GM21825 (cell line): ENCODE data around the gene ITPK1.

Experiments
- ATAC-seq: cut with Tn5 transposase; IDR thresholded peaks from one replicate; pipeline ENCODE4 v1.9.1; 2021; ENCODE audit warnings: mild to moderate bottlenecking, moderate library complexity; ENCODE audit not compliant: unreplicated experiment

Gene ITPK1

DNA sequence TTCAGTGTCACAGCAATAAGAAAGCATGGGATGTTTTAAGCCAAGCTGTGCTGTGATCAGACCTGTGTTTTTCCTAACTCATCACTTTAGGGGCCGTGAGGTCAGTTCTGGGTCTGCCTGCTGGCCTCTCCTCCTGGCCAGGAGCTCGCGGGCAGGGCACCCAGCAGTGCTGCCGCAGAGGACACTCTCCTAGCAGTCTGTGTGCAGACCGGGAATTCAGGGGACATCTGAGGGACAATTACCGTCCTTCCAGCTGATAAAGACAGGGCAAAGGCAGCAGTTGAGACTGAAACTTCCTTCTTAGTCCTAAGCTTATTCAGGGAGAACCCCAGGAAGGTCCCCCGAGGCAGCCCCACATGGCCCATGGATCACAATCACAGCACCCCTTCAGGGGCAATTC is 103.2 kb downstream of the ITPK1 start:
- no peak for ATAC-seq

DNA sequence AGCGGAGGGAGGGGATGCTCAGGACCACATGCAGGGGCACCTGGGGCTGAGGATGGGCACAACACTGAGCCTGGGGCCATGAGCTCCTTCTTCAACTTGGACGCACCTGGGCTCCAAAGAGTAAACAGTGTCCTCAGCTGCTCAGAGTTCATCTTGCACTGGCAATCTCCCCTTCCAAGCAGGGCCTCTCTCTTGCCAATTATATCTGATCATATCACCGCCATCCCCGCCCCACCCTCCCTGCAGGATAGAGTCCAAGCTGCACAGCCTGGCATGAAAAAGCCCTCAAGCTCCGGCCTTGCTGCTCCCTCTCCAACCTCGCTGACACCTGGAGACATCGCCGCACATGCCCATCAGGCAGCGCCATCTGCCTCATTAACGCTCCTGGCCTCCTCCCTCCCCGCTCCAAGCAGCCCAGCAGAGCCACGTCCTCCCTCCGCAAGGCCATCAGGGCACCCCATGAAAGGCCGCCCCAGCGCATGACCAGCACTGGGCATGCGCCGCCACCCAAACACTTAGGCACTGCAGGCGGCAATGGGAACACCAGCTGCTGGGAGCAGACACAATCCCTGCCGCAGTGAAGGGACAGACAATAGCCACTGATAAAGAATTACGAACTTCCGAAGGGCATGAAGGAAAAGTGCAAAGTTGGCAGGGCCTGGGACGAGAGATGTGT is 103.9 kb downstream of the ITPK1 start:
- no peak for ATAC-seq

DNA sequence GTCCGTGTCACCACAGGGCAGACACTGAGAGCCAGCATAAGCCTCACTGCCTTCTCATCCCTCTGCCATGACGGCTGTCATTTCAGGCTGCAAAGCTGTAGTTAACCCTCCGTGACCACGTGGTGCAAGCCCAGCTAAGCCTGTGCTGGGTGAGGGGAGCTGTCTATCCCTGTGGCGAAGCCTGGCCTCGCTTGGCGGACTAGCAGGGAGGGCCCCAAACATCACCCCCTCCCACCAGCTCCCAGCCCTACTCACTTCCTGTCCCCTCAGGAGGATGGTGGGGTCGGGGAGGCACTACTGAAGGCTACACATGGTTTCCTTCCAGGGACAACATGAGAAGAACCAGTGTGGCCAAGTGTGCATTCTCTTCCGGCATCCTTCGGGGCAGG is 104.6 kb downstream of the ITPK1 start:
- no peak for ATAC-seq

DNA sequence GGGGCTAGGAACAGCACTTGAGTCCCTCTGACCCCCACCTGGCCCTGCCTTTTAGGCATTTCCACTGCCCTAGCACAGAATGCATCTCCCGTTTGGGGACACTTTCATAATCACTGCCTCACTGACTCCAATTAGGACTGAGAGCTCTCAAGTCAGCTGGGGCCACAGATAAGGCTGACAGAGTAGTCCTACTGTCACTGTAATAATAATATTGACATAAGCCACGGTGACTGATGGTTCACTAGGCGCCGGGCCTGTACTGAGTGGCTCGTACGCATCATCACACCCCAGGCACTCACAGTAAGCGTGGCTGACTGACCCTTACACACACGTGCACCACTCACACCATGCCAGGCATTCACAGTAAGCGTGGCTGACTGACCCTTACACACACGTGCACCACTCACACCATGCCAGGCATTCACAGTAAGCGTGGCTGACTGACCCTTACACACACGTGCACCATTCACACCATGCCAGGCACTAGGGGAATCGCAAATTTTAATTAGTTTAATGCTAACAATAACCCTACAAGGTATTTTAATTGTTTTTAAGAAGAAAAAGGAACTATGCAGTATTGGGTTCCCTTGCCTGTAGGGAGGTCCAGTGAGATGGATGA is 105.1 kb downstream of the ITPK1 start:
- ATAC-seq: no peak

DNA sequence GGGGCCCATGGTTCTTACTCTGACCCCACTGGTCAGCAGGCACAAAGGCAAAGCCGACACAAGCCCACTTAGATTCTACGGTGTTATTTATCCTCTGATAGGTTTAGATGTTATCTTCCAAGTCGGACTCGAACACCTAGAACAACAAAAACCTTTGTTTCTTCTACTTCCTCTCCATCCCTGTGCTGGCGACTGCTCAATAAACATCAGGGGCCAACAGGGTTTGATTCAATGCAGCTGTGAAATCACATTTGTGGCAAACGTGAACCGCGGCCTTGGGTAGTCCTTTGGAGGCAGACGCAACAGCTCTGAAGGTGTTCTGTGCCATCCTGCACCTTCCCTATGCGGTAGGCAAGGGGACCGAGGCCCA is 105.6 kb downstream of the ITPK1 start:
- ATAC-seq: no peak

DNA sequence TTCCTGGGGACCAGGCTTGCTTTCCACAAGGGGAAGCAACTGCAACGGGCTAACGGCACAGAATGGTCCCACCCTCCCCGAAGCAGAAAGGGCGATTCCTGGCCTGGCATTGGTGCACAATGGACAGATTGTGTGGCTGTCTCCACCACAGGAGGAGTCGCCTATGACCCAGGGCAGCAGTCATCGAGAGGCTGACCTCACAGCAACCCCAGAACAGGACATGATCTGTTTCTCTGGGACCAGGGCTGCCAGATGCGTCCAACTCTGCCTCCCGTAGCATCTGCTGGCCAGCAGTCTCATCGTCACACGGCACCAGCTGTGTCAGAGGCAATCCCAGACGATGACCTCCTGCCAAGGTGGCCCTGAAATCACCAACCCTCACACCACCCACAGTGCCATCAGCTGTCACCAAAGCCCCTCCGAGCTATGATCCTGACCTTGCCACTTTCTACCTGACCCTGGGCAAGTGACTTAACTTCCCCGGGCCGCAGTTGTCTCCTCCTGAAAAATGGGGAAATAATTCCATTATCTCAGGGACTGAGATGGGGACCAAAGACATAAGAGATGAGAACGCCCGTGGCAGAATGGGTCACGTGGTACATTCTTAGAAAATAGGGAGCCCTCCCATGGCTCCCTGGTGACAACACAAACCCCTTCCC is 106.1 kb downstream of the ITPK1 start:
- ATAC-seq: no peak

DNA sequence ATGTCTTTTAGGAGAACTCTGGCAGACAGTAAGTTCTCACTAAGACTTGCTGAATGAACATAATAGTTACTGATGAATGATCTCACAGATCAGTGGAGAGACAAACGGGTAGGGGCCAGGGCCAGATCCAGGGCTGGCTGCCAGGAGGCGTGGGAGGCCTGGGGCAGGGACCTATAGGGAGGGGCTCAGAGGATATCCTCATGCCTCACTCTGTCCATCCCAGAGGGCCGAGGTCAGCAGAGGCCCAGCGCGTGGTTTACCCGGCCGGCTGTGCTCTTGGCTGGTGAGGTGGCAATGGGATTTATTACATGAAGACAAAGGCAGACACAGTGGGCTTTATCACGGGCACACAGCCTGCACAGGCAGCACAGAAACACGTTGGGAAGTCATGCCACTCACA is 107.3 kb downstream of the ITPK1 start:
- ATAC-seq: no peak

DNA sequence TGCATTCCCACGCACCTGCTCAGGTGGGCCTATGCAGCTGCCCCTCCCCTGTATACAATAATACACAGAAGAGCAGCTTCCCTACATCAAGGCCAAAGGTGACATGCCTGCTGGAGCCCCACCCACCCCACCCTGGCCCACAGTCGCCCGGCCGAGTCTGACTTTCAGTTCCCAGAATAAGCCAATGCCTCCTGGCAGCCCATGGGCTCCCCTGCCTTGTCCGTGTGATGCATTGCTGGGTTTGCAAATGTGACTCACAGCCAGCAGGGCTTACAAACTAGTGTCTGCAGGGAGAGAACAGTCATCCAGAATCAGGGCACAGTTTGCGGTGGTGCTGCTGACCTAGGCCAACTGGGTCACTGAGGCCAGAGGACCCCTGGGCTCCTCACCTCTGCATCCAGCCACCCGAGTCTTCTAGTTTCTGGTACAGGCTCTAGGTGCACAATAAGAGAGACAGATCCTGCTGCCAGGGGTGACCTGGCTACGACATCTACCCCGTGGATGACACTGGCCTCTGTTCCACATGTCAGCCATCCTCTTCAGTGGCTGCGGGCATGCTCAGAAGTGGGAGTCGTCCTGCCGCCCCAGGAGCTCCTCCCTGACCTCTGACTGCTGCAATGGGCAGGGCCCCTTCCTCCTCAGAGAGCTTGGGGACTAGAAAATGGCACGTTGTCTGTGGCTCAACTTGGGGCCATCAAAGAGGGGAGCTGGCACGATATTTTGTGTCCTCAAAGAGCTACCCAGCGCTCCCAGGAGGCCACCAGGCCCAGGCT is 108.3 kb downstream of the ITPK1 start:
- no peak for ATAC-seq

DNA sequence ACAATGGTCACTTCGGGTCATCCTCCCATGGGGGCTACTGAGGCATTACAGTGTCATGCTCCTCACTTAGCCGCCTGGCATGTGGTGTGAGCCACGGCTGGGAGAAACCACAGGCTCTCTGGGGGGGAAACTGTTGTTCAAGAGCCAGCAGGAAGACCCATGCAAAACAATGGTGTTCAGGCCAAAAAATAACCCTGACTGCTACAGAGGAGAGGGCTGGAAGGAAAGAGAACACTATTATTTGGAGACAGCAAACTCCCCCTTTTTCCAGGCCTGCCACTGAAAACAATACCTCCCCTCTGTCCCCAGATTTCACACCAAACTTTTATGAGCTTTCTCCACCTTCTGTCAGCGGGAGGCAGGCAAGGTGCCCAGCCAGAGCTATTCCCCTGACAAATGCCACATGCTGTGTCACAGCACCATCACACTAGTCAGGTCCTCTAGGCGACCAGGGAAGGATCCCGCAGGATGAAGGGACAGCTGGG is 109.1 kb downstream of the ITPK1 start:
- ATAC-seq: no peak

DNA sequence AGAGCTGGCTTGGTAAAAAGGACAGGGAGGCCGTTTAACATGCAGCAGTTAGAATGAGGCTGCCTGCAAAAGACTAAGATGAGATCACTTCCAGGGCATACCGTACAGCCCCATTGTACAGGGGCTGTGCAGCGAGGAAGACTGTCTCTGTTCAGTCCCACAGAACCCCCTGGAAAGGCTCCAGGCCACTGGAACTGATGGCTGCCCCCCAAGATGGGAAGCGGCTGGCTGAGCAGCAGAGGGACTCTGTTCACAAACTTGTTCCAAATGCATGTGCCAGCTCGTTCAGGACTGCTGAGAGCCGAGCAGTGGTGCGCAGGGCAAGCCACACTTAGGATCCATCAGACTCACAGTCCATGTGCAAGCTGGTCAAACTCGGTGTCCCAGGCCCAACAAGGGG is 109.9 kb downstream of the ITPK1 start:
- ATAC-seq: no peak

DNA sequence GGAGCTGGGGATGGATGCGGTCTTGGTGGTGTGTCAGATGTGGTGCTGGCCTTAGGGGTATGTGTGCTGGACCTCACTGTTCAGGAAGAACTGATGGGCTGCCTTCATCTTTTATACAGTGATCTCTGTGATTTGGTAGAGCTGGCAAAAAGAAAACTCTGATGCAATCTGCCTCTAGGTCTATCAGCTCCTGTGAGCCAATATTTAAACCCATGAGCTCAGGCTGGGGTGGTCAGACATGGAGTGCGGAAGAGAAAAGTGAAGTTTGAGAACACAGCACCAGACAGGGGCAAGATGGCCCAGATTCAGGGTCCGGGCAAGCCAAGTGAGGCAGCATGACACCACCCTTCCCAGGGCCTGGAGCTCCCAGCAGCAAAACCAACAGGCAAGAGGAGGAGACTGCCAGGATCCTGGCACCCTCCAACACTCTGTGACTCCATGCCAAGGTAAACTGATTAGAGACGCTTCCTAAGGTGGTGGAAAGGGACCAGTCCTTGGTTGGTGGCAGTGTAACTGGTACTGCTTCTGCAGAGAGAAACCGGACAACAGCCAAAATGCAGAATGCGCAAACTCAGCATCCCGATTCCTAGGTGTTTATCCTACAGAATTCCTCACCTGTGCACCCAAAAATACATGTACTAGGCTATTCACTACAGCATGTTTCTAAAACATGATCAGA is 110.5 kb downstream of the ITPK1 start:
- no peak for ATAC-seq

DNA sequence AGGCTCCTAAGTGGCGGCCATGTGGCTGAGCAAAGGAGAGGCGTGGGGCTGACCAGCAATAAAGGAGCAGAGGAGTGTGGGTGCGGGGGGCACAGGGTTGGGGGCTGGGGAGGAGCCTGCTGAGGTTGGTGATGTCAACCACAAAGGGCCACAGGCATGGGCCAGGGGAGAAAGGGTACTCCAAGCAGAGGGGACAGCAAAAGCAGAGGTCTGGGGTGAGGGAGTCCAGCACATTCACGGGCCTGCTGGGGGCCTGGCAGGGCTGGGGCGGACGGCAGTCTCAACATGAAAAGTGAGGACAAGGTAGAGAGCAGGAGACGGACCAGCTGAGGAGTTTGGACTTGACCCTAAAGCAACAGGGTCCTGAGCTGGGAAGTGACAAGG is 111.0 kb downstream of the ITPK1 start:
- no peak for ATAC-seq

DNA sequence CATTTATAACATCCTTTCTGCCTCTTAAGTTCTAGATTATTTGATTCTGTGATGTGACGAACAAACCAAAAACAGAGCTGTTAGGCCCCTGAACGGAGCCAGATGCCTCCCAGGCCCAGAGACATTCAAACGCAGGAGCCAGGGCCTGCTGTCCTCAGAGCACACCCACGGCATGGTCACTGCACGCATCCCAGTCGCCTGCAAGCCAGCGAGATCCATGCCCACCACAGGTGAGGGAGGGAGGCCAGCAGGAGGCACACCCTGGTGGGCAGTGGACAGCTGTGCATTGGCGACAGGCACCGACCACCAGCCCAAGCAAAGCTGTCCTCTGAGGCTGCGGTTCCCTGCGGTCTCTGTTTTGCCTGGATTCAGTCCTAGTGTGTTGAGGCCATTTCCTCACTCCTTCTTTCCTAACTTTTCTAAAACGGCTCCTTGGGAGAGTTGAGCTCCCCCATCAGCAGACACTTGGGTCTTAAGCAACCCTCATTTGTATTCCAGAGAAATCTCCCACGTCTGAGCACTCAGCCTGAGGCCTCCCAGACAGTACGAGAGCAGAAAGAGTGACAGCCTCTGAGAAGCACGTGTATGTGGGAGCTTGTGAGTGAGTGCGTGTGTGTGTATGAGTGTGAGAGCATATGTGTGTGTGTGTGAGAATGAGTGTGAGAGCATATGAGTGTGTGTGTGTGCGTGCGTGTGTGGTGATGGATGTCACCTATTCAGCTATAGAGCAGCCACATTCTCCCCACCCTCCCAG is 111.6 kb downstream of the ITPK1 start:
- no peak for ATAC-seq

DNA sequence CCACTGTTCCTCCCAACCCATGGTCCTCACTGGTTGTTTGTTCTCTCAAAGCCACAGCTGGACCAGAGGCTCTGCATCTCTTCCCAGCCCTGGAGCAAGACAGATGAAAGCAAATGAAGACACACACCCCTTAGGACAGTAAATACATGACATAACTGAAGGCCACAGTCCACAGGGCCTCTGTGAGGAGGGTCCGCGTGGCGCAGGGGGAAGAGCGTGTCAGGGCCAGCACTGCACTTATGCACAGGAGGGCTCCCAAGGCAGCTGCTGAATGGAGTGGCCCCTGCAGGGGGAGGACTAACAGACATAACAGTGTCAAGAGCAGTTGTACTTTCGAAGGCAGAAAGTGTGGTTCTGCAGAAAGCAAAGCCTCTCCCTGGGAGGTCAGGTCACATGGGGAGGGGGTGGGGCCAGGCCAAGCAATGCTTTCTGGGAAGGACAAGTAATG is 112.8 kb downstream of the ITPK1 start:
- no peak for ATAC-seq

DNA sequence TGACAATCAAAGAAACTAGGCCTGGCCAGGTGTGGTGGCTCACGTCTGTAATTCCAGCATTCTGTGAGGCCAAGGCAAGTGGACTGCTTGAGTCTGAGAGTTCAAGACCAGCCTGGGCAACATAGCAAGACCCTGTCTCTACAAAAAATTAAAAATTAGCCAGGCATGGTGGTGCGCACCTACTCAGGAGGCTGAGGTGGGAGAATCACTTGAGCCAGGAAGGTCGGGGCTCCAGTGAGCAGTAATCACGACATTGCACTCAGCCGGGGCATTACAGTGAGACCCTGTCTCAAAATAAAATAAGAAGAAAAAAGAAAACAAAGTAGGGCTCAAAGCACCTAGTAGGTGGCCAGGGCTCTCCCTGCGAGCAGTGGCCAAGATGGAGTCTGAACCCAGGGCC is 113.7 kb downstream of the ITPK1 start:
- no peak for ATAC-seq

DNA sequence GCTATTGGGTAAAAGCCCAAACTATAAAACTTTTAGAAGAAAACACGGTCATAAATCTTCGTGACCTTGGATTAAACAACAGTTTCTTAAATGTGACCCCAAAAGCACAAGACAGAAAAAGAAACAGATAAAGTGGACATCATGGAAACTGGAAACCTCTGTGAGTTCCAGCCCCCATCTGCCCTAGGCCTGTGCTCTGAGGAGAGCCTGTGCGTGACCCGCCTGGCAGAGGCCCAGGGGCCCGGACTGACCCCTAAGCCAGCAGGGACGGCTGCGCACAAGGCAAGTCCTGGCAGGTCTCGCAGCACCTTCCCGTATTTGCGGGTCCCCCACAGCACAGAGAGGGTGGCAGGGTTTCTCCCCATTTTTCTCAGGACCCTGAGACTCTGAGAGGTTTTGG is 116.8 kb downstream of the ITPK1 start:
- no peak for ATAC-seq

DNA sequence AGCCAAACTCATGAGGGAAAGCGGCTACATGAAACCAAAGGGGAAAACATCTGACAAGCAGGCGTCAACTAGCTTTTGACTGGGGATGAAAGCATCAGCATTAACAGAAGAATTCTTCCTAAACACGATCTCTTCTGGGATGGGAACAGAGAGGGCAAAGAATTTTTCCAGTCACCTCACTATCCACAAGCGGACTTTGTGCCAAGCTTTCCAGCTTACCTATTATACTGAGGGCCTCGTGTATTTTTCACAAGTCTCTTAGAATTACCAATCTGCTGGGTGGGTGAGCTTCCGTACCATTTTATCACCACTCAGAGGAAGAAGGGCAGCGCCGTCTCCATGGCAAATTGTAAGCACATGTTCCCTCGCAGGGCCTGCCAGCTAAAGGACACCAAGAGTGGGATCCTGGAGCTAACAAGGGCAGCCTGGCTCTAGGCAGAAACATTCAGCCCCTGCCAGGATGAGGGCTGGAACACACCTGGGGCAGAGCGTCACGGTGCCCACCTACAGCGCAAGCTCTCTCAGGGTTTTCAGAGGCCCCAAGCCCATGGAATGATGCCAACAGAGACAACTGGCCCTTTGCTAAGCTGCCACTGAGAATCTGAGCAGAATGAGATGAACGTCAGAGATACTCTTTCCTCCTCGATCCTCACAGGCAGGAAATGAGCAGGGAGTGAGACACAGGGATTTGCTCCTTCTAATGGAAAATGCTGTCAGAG is 118.2 kb downstream of the ITPK1 start:
- no peak for ATAC-seq

DNA sequence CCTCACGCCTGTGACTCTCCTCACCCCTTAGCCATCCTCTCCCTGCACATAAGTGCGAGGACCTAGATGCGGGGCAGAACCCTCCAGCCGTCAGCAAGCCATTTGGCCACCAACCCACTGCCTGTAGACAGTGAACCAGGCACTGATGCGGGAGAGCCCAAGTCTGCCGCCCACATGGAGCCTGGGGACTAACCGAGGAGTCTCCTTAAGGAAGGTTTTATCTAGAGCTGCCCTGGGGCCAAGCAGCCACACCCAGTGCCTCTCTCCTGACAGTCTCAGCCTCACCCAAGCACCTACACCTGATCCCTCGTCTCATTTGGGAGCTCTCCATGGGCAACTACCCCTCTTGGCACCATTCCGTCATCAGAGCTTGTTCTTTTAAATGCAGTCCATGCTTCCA is 120.1 kb downstream of the ITPK1 start:
- ATAC-seq: no peak

DNA sequence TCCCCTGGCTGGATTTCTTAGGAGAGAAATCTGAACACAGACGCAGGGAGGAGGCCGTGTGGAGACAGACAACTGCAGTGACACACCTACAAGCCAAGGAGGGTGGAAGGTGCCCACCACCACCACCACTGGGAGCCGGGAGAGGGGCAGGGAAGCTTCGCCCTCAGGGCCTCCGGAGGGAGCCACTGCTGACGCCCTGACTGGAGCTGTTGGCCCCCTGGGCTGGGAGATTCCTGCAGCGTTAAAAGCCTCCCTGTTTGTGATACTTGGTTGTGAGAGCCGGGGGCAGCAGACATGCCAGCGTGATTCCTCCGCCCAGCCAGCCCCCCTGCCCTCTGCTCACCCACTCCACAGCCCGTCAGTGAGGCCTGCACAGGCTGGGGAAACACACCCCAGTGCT is 120.8 kb downstream of the ITPK1 start:
- ATAC-seq: no peak
